Measurements from ENCODE around the gene PDCD4.

DNA sequence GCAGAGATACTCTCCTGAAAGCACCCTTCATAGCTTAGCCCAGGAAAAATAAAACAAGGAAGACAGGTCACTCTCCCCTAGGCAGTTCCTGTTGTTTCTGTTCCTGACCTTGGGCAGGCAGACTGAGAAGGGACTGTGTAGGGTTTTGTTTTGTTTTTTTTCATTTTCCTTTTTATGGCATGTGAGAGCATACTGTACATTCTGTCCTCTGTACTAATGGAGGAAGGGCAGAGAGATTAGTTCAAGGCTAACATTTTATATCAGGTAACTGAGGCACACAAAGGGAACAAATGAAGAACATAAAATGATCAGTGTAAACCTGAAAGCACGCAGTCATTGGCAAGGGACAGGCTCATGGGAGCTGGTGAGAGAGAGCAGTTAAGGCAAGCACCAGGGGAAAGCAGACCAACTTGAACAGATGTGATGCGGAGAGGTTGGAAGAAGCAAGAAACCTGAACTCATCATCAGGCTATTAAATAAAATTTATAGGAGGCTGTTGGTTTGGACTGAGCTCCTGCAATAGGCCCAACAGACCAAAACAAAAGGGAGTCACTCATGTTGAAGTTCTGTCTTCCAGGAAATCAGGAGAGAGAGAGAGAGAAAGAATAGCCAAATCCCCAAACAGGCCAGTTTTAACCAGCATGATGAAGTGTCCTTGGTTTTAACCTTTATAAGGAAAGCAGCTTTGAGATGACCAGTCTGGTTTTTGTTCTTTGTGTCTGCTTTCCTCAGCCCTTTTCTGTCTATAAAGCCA lies 34.1 kb upstream of the PDCD4 start:
- no peak for TF ChIP-seq ETV1 (tag; conservative IDR thresholded peaks at IDR 0.05; ENCODE audit: low read depth)
- TF ChIP-seq MYC (IDR thresholded peaks at IDR 0.05; ENCODE audit: low read depth, low read length): no peak
- TF ChIP-seq MYC (CRISPR knock-in tag; IDR thresholded peaks at IDR 0.05; ENCODE audit: borderline replicate concordance, low read depth): no peak
